ENCODE results near the gene EXOC3L2.
"Not testable (repeated sequence)": the region's sequence is repeated elsewhere in the genome, so short reads cannot be mapped to it uniquely, and the experiment has no call there.

Gene EXOC3L2

DNA sequence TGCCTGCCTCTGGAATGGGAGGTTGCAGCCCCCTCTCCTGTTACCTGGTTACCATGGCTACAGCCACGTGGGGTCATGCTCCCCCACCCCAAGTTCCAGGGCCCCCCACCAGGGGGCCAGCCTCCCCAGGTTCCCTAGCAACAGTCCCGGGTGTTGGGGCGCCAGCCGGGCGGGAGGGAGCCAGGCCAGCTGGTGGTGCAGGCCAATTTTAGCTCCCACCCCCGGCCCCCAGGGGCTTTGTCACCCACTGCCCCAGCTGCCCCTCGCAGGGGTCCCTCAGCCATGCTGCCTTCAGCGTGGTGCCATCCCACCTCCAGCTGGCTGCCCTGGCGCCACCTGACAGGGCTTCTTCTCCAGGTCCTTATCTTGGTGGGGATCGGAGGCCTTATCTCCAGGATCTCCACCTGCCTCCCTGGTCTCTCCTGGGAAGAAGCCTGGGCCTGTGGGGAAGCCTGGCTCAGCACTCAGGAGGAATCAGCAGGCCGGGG is 8.9 kb upstream of the EXOC3L2 start:
- peak; percentile 33 for DNase-seq

- peak; percentile 28 for DNase-seq
Observed at GRCh38 chr19:45253396-45254027, 8.3 kb upstream of the EXOC3L2 start.

DNA sequence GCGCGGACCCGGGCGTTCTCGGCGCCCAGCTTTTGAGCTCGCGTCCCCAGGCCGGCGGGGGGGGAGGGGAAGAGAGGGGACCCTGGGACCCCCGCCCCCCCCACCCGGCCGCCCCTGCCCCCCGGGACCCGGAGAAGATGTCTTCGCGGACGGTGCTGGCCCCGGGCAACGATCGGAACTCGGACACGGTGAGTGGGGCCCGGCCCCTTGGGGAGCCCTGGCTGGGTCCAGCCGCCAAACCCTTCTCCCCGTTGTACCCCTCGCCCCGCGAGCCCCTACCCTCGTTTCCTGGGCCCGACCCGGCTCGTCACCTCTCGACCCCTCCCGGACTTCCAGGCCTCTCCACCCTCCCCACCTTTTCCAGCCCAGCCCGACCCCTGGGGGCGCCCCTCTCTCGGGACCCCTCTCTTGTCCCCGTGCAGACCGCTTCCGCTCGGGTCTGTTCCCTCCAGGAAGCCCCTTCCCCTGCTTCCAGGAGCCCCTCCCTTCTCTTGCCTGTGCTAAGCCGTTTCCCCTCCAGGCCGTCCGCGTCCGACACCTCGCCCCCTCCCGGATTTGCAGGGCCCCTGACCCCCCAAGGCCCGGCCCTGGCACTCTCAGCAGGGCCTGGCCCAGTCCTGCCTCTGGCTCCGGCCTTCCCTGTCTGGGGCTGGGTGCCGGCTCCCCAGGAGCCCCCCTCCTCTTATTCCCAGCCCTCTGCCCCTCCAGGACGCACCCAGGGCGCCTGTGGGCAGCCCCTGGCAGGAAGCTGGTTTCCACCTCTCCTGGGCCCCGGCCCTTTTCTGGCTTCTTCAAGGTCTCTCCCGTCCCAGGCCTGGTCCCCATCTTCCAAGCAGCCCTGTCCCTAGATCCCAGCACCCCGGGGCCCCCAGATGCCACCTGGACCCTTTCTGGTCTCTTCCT is 6.5 kb upstream of the EXOC3L2 start:
- no peak for DNase-seq

DNA sequence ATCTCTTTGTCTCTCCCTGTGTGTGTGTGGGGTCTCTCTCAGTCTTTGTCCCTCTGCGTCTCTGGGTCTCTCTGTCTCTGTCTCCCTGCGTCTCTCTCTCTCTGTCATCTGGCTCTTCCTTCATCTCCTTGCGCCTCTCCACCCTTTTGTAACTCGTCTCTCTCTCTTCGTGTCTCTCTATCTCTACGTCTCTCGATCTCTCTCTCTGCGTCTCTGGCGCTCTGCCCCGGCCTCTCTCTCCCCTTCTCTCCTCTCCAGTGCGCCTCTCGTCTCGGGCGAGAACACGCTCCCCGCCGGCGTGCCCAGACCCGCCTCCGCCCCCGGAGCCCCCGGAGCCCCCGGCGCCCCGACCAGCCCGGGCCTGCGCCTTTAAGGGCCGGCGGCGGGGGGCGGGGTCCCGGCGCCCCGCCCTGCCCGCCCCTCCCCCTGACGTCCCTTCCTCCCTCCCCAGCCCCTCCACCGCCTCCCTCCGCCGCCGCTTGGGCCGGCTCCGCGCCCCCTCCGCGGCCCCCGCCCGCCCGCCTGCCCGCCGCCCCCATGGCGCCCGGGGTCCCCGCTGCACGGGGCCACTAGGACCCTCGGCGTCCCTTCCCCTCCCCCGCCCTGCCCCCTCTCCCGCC is 5.7 kb upstream of the EXOC3L2 start, which contains the start of gene MARK4:
MARK4 (plus strand) TSS at position 440 of the 620 bp plus-strand sequence. CDS start 318 bp downstream, outside the sequence.
- DNase-seq, result peak; percentile 78

- DNase-seq, result no peak
Observed at GRCh38 chr19:45250216-45250831, 5.1 kb upstream of the EXOC3L2 start.

DNA sequence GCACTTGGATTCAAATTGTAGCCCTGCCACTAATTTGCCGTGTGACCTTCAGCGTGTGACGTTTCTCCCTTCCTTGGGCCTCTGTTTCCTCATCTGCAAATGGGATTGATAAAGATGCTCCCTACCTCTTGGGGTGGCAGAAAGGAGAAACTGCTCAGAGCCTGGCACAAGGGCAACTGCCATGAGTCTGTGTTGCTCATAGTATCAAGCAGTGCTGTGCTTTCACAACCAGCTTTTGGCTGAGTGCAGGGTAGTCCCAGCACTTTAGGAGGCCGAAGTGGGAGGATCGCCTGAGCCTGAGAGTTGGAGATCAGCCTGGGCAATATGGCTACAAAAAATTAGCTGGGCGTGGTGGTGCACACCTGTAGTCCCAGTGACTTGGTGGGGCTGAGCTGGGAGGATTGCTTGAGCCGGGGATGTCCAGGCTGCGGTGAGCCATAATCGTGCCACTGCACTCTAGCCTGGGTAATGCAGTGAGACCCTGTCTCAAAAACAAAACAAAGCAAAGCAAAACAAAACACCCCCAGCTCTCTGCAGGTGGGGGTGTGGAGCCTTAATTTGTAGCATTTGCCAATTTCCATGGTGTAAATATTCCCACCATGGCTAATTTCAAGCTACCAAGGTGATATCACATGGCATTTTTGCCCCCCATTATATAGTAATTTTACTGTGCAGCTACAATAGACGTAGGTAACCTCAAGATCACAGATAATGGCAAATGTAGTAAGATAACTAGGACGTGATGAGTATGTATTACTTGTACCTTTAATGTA is 4.2 kb upstream of the EXOC3L2 start:
- no peak for DNase-seq

GRCh38 chr19:45247136-45247535 is 1.9 kb upstream of the EXOC3L2 start:
- no peak for DNase-seq

DNA sequence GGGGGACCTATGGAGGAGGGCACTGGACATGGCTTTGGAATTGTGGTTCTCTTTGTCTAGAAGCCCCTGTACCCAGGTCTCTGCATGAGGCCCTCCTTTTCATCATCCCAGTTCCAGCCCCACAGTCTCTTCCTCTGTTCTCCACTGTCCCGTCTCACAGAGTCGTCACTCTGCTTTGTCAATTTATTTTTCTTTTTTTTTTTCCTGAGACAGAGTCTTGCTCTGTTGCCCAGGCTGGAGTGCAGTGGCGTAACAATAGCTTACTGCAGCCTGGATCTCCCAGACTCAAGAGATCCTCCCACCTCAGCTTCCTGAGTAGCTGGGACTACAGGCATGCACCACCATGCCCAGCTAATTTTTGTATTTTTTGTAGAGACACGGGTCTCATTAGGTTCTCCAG is 619 bp upstream of the EXOC3L2 start:
- no peak for DNase-seq

GRCh38 chr19:45244133-45244794 is 943 bp downstream of the EXOC3L2 start:
- DNase-seq, result no peak

GRCh38 chr19:45243144-45243732 is 2.0 kb downstream of the EXOC3L2 start:
- no peak for DNase-seq

DNA sequence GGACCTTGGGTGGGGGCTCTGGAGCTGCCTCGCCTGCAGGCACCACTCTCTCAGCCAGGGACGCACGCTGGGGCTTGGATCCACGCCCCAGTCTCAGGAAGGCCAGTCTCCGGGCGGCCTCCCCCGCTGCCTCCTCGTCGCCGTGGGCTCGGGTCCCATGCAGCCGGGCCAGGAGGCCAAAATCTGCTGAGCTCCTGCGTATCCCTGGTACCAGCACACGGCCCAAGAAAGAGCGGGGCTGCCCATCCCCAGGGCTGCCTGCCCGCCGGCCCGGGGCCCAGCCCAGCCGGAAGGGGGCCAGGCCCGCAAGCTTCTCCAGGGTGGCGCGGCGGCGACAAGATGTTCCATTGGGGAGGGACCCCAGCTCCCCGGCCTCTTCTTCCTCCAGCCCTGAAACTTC is 6.7 kb downstream of the EXOC3L2 start:
- DNase-seq, result no peak

- DNase-seq, result no peak
Observed at GRCh38 chr19:45235485-45235884, 9.7 kb downstream of the EXOC3L2 start.

GRCh38 chr19:45234089-45234869 is 10.9 kb downstream of the EXOC3L2 start:
- no peak for DNase-seq

DNA sequence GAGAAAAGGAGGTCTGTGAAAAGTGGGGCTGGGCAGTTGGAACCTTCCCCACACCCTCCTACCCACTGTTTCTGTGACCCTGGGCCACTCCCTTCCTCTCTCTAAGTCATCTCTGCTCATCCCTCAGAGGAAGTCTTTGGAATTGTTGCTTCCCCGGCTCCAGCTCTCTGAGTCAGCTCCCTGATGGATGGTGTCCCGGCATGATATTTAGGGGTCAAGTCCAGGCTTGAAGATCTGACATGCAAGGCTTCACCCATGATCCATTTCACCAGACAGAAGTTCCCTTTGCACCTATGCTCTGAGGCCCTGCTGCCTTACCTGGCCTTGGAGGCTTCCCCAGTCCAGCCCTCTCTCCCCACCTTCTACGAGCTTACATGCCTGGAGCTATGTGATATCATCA is 13.3 kb downstream of the EXOC3L2 start:
- no peak for DNase-seq

DNA sequence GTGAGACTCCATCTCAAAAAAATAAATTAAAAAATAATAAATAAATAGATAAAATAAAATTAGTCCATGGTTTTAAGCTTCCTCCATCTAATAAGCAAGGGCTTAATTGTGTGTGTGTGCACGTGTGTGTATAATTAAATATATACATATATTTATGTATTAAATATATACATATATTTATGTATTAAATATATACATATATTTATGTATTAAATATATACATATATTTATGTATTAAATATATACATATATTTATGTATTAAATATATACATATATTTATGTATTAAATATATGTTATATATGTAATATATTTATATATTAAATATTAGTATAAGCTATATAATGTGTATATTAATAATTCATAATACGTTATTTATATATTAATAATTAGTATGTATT is 16.2 kb downstream of the EXOC3L2 start:
- not testable (repeated sequence) for DNase-seq

- DNase-seq, result no peak
Observed at GRCh38 chr19:45224645-45225044, 20.6 kb downstream of the EXOC3L2 start.

DNA sequence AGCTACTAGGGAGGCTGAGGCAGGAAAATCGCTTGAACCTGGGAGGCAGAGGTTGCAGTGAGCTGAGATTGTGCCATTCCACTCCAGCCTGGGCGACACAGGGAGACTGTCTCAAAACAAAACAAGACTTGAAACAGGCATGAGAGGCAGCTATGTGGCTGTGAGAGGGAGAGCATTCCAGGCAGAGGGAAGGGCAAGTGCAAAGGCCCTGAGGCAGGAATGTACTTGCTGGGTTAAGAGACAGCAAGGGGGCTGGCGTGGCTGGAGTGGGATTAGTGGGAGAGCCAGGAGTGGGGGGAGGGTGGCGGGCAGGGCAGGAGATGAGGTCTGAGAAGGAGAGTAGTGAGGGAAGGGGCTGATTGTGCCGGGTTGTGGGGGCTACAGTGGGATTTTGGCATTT is 21.3 kb downstream of the EXOC3L2 start:
- no peak for DNase-seq

DNA sequence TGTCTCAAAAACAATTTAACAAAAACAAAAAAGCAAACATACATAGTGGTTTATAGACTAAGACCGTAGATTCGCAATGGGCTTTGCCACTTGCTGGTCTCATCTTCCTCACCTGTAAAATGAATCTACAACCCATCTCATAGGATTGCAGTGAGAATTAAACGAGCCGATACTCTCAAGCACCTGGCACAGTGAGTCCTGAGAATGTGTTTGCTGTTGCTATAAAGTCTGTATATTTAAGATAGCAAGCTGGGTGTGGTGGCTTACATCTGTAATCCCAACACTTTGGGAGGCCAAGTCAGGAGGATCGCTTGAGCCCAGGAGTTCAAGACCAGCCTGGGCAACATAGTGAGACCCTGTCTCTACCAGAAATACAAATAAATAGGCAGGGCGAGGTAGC is 22.5 kb downstream of the EXOC3L2 start:
- DNase-seq, result no peak

DNA sequence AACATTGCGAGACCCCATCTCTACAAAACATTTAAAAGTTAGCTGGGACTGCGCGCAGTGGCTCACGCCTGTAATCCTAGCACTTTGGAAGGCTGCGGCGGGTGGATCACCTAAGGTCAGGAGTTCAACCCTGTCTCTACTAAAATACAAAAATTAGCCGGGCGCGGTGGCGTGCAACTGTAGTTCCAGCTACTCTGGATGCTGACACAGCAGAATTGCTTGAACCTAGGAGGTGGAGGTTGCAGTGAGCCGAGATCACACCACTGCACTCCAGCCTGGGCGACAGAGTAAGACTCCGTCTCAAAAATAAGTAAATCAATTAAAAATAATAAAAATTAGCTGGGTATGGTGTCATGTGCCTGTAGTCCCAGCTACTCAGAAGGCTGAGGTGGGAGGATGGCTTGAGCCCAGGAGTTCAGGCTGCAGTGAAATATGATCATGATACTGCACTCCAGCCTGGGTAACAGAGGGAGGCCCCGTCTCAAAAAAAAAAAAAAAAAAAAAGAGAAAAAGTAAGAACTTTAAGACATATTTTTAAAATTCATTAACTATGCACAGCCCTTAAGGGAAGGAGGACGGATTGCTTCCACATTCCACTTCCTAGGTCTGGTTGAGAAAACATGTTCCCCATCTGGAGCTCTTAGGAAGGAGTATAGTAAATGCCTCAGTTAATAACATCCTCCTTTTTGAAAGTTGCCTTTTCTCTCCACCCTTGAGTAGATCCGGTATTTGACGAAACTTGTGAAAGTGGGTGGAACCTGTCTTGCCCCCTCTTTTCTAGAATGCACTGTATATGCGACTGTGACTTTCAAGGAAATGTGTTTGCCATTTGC is 26.1 kb downstream of the EXOC3L2 start:
- no peak for DNase-seq

DNA sequence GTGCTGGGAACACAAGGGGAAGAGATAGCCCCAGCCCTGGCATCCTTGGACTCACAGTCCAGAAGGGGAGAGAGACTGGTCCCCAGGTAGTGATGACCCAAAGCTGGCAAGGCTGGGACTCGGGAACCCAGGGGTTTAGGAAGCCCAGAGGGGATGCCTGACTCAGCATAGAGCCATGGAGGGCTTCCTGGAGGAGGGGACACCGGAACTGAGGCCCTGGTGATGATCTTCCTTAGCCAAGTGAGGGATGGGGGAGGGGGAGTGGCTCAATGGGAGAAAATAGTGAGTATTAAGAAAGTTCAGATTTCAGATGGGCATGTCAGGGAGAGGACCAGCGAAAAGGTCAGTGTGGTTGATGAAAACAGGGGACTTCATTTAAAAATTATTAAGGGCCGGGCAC is 26.8 kb downstream of the EXOC3L2 start:
- DNase-seq, result no peak

Measured in hematopoietic multipotent progenitor cell treated with erythropoietin and hydrocortisone succinate and interleukin-3 and kit ligand, for 4 days (in vitro differentiated cells).